ENCODE measurements around the gene RCOR3.
A peak's percentile ranks its signal among the peaks of the same experiment; 100 is the strongest.

DNA sequence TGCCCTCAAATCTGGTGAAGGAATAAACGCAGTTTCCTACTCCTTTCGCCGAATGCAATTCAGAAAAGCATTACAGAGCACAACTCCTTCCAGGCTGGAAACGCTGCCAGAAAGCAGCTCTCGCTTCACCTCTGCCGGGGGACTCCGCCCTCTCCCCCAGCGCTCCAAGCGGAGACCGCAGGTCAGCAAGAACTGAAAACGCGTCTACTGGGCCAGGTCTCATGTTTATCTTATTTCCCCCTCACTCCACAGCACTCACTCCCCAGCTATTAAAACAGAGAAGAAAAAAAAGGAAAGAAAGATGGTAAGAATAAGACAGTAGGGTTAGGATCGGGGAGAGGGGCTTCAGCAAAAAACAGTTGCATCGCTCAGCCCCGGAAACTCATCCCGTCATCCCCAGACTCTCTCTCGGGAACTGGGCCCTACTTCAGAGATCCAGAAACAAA is 833 bp upstream of the RCOR3 start:
- TF ChIP-seq, protein P1, sequence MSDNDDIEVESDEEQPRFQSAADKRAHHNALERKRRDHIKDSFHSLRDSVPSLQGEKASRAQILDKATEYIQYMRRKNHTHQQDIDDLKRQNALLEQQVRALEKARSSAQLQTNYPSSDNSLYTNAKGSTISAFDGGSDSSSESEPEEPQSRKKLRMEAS (IDR thresholded peaks at IDR 0.05) = no peak
- no peak for TF ChIP-seq EZH2 (IDR thresholded peaks at IDR 0.05; ENCODE audit: low read depth, low read length, severe bottlenecking)
- TF ChIP-seq POLR2AphosphoS5 (IDR thresholded peaks at IDR 0.05; ENCODE audit: low read depth, low read length) = peak; percentile 62; the same call in 1 of the 2 replicates
- no peak for TF ChIP-seq YY1 (IDR thresholded peaks at IDR 0.05; ENCODE audit: low read depth, low read length)
- no peak for TF ChIP-seq SP1 (IDR thresholded peaks at IDR 0.05; ENCODE audit: low read depth, low read length)
- TF ChIP-seq CHD1 (IDR thresholded peaks at IDR 0.05; ENCODE audit: low read depth, low read length) = no peak; the same call in 1 of the 2 replicates
- TF ChIP-seq PHF8 (conservative IDR thresholded peaks at IDR 0.05; ENCODE audit: low read depth, low read length) = no peak
- TF ChIP-seq POLR2A (IDR thresholded peaks at IDR 0.05; ENCODE audit: control extremely low read depth in 1 of 2, low read depth in 2 of 2, low read length in 2 of 2) = peak in 1 of 2 experiments; percentile 79; a peak in 2 of 3 replicates
- TF ChIP-seq, protein P2, sequence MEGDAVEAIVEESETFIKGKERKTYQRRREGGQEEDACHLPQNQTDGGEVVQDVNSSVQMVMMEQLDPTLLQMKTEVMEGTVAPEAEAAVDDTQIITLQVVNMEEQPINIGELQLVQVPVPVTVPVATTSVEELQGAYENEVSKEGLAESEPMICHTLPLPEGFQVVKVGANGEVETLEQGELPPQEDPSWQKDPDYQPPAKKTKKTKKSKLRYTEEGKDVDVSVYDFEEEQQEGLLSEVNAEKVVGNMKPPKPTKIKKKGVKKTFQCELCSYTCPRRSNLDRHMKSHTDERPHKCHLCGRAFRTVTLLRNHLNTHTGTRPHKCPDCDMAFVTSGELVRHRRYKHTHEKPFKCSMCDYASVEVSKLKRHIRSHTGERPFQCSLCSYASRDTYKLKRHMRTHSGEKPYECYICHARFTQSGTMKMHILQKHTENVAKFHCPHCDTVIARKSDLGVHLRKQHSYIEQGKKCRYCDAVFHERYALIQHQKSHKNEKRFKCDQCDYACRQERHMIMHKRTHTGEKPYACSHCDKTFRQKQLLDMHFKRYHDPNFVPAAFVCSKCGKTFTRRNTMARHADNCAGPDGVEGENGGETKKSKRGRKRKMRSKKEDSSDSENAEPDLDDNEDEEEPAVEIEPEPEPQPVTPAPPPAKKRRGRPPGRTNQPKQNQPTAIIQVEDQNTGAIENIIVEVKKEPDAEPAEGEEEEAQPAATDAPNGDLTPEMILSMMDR (IDR thresholded peaks at IDR 0.05; ENCODE audit: control extremely low read depth in 1 of 3, insufficient read depth in 1 of 3, low read depth in 1 of 3, low read length in 3 of 3) = peak in 1 of 3 experiments; percentile 3; a peak in 1 of 4 replicates
- no peak for TF ChIP-seq CEBPB (IDR thresholded peaks at IDR 0.05; ENCODE audit: low read depth, low read length)
